HUES6 (cell line): ENCODE results near the gene KSR2.

Experiments
- H3K27ac ChIP-seq: 2 replicates; pipeline ENCODE4 v1.7.0; 2013; ENCODE audit warnings: low read depth, mild to moderate bottlenecking, low read length, inconsistent platforms
- H3K27me3 ChIP-seq: 2 replicates; pipeline ENCODE4 v1.6.1; 2013; ENCODE audit warnings: low read length; ENCODE audit not compliant: control insufficient read depth, insufficient read depth
- H3K36me3 ChIP-seq: 2 replicates; pipeline ENCODE4 v1.6.1; 2013; ENCODE audit warnings: low read length; ENCODE audit not compliant: control insufficient read depth, insufficient read depth
- H3K4me1 ChIP-seq: 2 replicates; pipeline ENCODE4 v1.6.1; 2013; ENCODE audit warnings: low read length; ENCODE audit not compliant: control insufficient read depth, insufficient read depth
- H3K4me3 ChIP-seq: 2 replicates; pipeline ENCODE4 v1.5.1; 2013; ENCODE audit warnings: low read depth, low read length
- H3K9ac ChIP-seq: one replicate; pipeline ENCODE4 v1.6.1; 2013; ENCODE audit warnings: mild to moderate bottlenecking, low read length
- H3K9me3 ChIP-seq: 2 replicates; pipeline ENCODE4 v1.6.1; 2013; ENCODE audit warnings: low read depth, low read length; ENCODE audit not compliant: control insufficient read depth, insufficient read depth

The KSR2 gene

DNA sequence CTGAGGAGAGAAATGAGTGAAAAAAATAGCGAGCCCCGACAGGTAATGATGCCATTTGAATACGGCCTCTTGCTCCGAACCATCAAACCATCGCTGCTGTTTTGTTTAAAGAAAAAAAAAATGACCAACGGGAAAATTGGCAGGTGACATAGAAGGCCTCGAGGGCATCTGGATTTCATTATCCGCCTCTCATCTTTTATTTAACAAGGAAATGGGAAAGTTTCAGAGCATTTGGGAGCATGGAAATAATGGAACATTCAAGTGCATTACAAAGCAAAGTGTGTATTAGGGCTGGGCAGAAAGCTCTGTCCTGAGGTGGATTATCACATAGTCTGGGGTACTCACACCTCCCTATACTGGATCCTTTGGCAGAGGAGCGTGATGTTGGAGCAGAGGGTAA lies 258.7 kb downstream of the KSR2 start:
- no peak overlapping the region for H3K9ac ChIP-seq

DNA sequence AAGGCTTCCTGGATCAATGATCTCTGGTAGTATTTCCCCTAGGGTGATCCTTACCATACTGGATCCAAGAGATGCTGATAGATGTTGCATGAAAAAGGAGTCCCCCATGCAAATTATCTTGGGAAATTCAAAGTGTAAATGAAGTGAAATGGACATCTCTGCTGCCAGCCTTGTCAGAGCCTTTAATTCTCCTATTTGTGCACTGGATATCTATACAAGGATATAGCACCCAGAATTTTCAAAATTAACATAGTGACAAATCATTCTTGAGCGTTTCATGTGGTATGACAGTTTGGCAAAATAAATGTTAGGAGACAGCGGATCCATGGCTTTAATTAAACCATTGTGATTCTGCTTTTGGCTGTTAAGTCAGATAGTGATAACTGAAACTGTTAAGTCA lies 260.9 kb downstream of the KSR2 start:
- Histone ChIP-seq H3K4me3 (no peak overlapping the region), H3K27ac (no peak overlapping the region), H3K27me3 (peaks cover 5% of the 10 kb centered on the region; the same call in 1 of the 2 replicates), H3K9me3 (no peaks in the 10 kb centered on the region), H3K4me1 (peaks cover 13% of the 10 kb centered on the region; the same call in 1 of the 2 replicates), H3K9ac (no peak overlapping the region), H3K36me3 (no peaks in the 10 kb centered on the region)

More for the DNA sequence above, 258.7 kb downstream of the KSR2 start:
- H3K4me3 ChIP-seq = no peak overlapping the region
- H3K27ac ChIP-seq = no peak overlapping the region
- peaks cover 5% of the 10 kb centered on the region; the same call in 1 of the 2 replicates for H3K27me3 ChIP-seq
- H3K36me3 ChIP-seq = no peaks in the 10 kb centered on the region
- no peaks in the 10 kb centered on the region for H3K9me3 ChIP-seq
- H3K4me1 ChIP-seq = no peaks in the 10 kb centered on the region

DNA sequence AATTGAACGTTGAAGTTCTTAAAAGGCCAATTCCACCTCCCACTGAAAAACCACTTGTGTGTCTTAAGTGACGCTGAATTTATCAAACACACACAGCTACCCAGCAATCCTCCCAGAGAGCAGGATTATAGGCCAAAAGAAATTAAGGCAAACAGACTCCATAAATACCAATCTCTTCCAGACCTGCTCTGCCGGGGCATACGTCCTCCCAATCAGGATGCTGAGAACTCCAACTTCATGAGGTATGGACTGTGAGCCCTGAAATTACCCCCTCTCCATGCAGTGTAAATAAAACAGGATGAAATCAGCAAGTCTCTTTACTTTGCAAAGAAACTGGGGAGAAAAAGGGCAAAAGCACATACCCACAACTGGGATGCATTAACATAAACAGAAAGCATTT lies 265.2 kb downstream of the KSR2 start:
- Histone ChIP-seq H3K36me3 (no peaks in the 10 kb centered on the region), H3K27me3 (no peaks in the 10 kb centered on the region)

DNA sequence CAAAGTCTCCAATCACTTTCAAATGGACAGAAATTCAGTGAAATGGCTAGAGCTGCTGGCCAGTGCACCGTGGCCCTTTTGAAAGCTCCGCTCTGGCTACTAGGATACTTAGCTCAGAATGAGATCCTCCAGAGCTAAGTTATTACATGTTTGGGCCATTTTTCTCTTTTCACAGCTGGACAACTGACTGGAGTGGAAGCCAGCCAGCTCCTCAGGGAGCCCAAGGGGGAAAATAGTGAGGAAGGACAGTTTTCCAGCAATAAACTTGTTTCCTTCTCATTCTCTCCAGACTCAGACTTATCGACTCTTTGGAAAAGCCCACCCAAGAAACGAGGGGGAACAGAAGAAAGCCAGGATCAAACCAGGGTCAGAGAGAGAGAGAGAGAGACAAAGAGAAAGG lies 266.0 kb downstream of the KSR2 start:
- no peak overlapping the region for H3K4me3 ChIP-seq
- H3K9ac ChIP-seq = no peak overlapping the region
- H3K27me3 ChIP-seq = no peaks in the 10 kb centered on the region
- H3K27ac ChIP-seq = no peak overlapping the region
- H3K36me3 ChIP-seq = no peaks in the 10 kb centered on the region
- H3K9me3 ChIP-seq = no peaks in the 10 kb centered on the region
- H3K4me1 ChIP-seq = peaks cover 13% of the 10 kb centered on the region; the same call in 1 of the 2 replicates

More for the DNA sequence above, 265.2 kb downstream of the KSR2 start:
- no peaks in the 10 kb centered on the region for H3K9me3 ChIP-seq
- no peak overlapping the region for H3K4me3 ChIP-seq
- no peak overlapping the region for H3K27ac ChIP-seq
- peaks cover 13% of the 10 kb centered on the region; the same call in 1 of the 2 replicates for H3K4me1 ChIP-seq
- H3K9ac ChIP-seq = no peak overlapping the region

DNA sequence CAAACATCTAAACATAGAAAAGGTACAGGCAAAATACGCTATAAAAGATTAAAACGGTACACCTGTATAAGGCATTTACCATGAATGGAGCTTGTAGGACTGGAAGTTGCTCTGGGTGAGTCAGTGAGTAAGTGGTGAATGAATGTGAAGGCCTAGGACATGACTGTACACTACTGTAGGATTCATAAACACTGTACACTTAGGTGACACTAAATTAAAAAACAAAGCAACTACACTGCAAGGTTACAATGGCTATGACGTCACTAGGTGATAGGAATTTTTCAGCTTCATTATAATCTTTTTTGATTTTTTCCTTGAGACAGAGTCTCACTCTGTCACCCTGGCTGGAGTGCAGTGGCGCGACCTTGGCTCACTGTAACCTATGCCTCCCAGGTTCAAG lies 269.2 kb downstream of the KSR2 start:
- no peak overlapping the region for H3K9ac ChIP-seq
- no peaks in the 10 kb centered on the region for H3K9me3 ChIP-seq
- H3K36me3 ChIP-seq = no peaks in the 10 kb centered on the region
- H3K4me1 ChIP-seq = peaks cover 13% of the 10 kb centered on the region; the same call in 1 of the 2 replicates
- no peak overlapping the region for H3K27ac ChIP-seq
- no peaks in the 10 kb centered on the region for H3K27me3 ChIP-seq
- no peak overlapping the region for H3K4me3 ChIP-seq

DNA sequence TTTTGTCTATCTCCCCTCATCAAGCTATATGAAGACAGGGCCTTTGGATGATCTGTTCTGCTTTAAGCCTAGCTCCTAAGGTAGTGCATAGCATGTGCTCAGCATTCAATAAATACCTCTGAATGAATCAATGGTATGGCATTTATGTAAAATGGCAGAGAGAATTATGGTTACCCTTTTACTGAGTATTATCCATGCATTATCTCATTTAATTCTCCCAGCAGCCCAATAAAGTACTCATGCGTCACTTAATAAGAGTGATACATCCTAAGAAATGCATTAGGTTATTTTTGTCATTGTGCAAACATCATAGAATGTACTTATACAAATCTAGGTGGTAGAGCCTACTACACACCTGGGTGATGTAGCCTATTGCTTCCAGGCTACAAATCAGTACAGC lies 269.7 kb downstream of the KSR2 start:
- peaks cover 11% of the 10 kb centered on the region; the same call in 1 of the 2 replicates for H3K4me1 ChIP-seq
- H3K27me3 ChIP-seq = no peaks in the 10 kb centered on the region
- H3K4me3 ChIP-seq = no peak overlapping the region
- H3K9ac ChIP-seq = no peak overlapping the region
- no peak overlapping the region for H3K27ac ChIP-seq
- H3K9me3 ChIP-seq = peaks cover 2% of the 10 kb centered on the region; the same call in 1 of the 2 replicates
- no peaks in the 10 kb centered on the region for H3K36me3 ChIP-seq

DNA sequence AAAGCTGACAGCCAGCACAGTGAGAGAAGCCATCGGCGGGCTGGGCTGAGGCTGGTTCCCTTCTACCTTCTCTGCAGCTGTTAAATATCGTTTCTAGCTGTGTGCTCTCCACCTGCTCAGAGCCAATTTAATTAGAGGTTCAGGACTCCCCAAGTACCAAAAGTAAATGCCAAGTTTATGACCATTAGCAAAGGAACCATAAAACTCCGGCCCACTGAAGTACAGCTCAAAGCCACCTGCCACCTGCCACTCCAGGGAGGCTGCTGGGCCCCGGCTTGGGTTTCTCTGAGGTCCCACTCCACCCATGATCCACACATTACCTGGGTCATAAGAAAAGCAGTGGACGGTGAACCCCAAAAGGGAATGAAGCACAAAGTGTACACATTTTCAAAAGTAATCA lies 272.8 kb downstream of the KSR2 start:
- Histone ChIP-seq H3K27me3 (no peaks in the 10 kb centered on the region), H3K9me3 (peaks cover 13% of the 10 kb centered on the region), H3K4me3 (no peak overlapping the region), H3K4me1 (0 out of 2 replicates have a peak, but pooled peaks cover under 1% of the 10 kb centered on the region), H3K9ac (no peak overlapping the region), H3K36me3 (no peaks in the 10 kb centered on the region), H3K27ac (no peak overlapping the region)

DNA sequence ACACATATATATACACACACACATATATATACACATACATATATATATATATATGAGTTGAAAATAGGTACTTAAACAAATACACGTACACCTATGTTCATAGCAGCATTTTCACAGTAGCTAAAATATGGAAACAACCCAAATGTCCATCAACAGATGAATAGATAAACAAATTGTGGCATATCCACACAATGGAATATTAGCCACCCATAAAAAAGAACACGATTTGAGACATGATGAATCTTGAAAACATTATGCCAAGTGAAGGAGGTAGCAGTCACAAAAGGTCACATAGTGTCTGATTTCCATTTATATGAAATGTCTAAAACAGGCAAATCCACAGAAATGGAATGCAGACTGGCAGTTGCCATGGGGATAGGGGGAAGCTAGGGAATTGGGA lies 276.3 kb downstream of the KSR2 start:
- Histone ChIP-seq H3K4me1 (0 out of 2 replicates have a peak, but pooled peaks cover 6% of the 10 kb centered on the region), H3K27me3 (no peaks in the 10 kb centered on the region), H3K9ac (no peak overlapping the region), H3K4me3 (no peak overlapping the region), H3K9me3 (peaks cover 13% of the 10 kb centered on the region), H3K27ac (no peak overlapping the region), H3K36me3 (no peaks in the 10 kb centered on the region)

DNA sequence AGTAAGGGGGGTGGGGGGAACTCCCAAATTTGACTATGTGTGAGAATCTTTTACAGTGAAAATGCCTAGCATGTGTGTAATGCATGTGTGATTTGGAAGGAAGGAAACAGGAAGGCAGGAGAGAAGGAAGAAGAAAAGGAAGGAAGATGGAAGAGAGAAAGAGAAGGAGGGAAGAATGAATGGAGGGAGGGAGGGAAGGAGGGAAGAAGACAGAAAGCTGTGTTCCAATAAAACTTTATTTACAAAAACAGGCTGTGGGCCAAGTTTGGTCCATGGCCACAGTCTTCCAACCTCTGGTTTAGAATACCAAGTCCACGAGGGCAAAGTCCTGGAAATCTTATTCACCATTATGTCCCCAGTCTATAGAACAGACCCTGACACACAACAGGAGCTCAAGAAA lies 278.9 kb downstream of the KSR2 start:
- Histone ChIP-seq H3K4me1 (peaks cover 17% of the 10 kb centered on the region), H3K9ac (no peak overlapping the region), H3K36me3 (no peaks in the 10 kb centered on the region), H3K9me3 (peaks cover 13% of the 10 kb centered on the region), H3K4me3 (no peak overlapping the region), H3K27ac (no peak overlapping the region), H3K27me3 (no peaks in the 10 kb centered on the region)

DNA sequence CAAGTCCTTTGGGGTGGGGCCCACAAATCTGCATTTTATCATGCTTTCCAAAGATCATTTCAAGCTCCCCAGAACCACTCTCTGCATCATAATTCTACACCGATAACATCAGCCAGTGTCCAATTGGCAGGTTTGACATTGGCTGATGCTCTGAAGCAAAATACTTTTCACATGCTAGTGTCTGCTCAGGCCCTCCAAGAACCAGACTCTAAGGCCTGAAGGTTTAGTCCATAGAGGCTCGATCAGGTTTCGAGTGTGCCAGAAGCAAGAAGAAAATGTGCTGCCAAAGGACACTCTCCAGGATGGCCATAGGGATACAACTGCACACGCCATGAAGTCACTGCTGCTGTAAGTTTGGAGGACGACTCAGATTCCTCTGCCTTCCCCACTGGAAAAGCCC lies 280.3 kb downstream of the KSR2 start:
- H3K4me1 ChIP-seq = peaks cover 17% of the 10 kb centered on the region
- no peak overlapping the region for H3K27ac ChIP-seq
- no peak overlapping the region for H3K9ac ChIP-seq
- no peak overlapping the region for H3K4me3 ChIP-seq
- no peaks in the 10 kb centered on the region for H3K27me3 ChIP-seq
- peaks cover 5% of the 10 kb centered on the region for H3K9me3 ChIP-seq
- no peaks in the 10 kb centered on the region for H3K36me3 ChIP-seq

DNA sequence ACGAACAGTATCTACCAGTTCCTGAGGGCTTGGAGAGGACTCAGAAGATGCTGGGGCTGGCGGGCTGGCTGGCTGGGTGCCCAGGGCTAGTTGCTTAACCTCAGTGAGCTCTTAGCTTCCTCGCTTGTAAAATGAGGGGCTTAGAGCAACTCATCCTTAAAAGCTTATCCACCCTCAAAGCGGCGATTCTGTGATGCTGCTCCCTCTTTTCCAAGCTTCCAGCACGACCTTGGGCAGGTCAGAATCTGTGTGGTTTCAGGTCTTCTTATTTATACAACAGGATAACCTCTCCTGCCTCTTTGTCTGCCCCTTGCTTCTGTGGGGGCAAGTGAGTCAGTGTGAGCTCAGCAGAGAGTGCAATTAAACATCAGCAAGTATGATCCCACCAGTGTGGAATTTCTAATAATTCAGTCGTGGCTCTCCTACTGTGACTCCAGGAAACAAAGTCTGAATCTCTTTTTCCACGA lies 281.8 kb downstream of the KSR2 start:
- no peaks in the 10 kb centered on the region for H3K27me3 ChIP-seq
- H3K27ac ChIP-seq = no peak overlapping the region
- no peaks in the 10 kb centered on the region for H3K9me3 ChIP-seq
- no peak overlapping the region for H3K9ac ChIP-seq
- H3K4me3 ChIP-seq = no peak overlapping the region
- H3K4me1 ChIP-seq = peaks cover 17% of the 10 kb centered on the region
- no peaks in the 10 kb centered on the region for H3K36me3 ChIP-seq

DNA sequence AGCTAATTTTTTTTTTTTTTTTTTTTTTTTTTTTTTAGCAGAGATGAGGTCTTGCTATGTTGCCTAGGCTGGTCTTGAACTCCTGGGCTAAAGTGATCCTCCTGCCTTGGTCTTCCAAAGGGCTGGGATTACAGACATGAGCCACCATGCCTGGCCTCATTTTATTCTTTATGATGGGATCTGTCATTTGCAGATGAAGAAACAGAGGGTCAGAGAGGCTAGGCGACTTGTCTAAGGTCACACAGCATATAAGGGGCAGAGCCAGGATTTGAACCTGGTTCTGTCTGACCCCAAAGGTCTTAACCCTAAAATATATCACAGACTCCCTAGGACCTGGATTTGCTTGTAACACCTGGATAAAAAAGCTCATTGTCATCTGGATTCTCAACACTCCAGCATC lies 282.6 kb downstream of the KSR2 start:
- Histone ChIP-seq H3K4me1 (peaks cover 17% of the 10 kb centered on the region), H3K36me3 (no peaks in the 10 kb centered on the region), H3K27ac (no peak overlapping the region), H3K9me3 (no peaks in the 10 kb centered on the region), H3K27me3 (no peaks in the 10 kb centered on the region), H3K9ac (no peak overlapping the region), H3K4me3 (no peak overlapping the region)
